Lower leg skin (tissue), 4 donors: ENCODE measurements around the gene USP40. TPM values are rescaled to one million over a fixed set of nuclear protein-coding genes. Genes with fewer than 3 reads are reported as not detected.

Source experiments
- DNase-seq, 2 donors: peaks; one replicate each; pipeline ENCODE4 v3.0.0-alpha.2; 2019; ENCODE audit warnings: low spot score in 2 of 2
- H3K4me3 ChIP-seq: fragments of 200-600 bp; sonication (generic); 2 replicates; pipeline ENCODE4 v1.5.1; 2017; ENCODE audit warnings: mild to moderate bottlenecking, low read depth; ENCODE audit not compliant: poor library complexity, severe bottlenecking
- POLR2A ChIP-seq, 2 donors: fragments of 450-650 bp; IDR thresholded peaks; one replicate each; pipeline ENCODE4 v1.6.1; 2016 to 2017; ENCODE audit warnings: antibody characterized with exemption in 2 of 2, mild to moderate bottlenecking in 1 of 2, moderate library complexity in 1 of 2
- WGBS, 2 donors: methylation state at CpG; one replicate each; pipeline ENCODE4 v1.1.5; 2018; 5-methylcytosine and 5-hydroxymethylcytosine counted together
- intact Hi-C: fragments of 100-400 bp; cut with DNase I; formaldehyde crosslinking; loops from one replicate; pipeline ENCODE4 v1.15.0; 2023; ENCODE audit warnings: low total_unique reads
- total RNA-seq, 4 donors: library from RNA; depleted of rRNA; stranded (reverse); fragments of >200 nt; gene quantifications; one replicate each; pipeline ENCODE4 v1.1.0, GENCODE V29; 2016
- TF ChIP-seq, protein P1 (sequence below), 3 donors: fragments of 450-650 bp; IDR thresholded peaks; one replicate each; pipeline ENCODE4 v1.5.1; 2016; ENCODE audit warnings: antibody characterized with exemption in 3 of 3, mild to moderate bottlenecking in 3 of 3, moderate library complexity in 2 of 3

The USP40 gene, protein sequence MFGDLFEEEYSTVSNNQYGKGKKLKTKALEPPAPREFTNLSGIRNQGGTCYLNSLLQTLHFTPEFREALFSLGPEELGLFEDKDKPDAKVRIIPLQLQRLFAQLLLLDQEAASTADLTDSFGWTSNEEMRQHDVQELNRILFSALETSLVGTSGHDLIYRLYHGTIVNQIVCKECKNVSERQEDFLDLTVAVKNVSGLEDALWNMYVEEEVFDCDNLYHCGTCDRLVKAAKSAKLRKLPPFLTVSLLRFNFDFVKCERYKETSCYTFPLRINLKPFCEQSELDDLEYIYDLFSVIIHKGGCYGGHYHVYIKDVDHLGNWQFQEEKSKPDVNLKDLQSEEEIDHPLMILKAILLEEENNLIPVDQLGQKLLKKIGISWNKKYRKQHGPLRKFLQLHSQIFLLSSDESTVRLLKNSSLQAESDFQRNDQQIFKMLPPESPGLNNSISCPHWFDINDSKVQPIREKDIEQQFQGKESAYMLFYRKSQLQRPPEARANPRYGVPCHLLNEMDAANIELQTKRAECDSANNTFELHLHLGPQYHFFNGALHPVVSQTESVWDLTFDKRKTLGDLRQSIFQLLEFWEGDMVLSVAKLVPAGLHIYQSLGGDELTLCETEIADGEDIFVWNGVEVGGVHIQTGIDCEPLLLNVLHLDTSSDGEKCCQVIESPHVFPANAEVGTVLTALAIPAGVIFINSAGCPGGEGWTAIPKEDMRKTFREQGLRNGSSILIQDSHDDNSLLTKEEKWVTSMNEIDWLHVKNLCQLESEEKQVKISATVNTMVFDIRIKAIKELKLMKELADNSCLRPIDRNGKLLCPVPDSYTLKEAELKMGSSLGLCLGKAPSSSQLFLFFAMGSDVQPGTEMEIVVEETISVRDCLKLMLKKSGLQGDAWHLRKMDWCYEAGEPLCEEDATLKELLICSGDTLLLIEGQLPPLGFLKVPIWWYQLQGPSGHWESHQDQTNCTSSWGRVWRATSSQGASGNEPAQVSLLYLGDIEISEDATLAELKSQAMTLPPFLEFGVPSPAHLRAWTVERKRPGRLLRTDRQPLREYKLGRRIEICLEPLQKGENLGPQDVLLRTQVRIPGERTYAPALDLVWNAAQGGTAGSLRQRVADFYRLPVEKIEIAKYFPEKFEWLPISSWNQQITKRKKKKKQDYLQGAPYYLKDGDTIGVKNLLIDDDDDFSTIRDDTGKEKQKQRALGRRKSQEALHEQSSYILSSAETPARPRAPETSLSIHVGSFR
- total RNA-seq = 10 to 100 TPM; 26.9 to 38.7 (median 37.4) TPM

DNA sequence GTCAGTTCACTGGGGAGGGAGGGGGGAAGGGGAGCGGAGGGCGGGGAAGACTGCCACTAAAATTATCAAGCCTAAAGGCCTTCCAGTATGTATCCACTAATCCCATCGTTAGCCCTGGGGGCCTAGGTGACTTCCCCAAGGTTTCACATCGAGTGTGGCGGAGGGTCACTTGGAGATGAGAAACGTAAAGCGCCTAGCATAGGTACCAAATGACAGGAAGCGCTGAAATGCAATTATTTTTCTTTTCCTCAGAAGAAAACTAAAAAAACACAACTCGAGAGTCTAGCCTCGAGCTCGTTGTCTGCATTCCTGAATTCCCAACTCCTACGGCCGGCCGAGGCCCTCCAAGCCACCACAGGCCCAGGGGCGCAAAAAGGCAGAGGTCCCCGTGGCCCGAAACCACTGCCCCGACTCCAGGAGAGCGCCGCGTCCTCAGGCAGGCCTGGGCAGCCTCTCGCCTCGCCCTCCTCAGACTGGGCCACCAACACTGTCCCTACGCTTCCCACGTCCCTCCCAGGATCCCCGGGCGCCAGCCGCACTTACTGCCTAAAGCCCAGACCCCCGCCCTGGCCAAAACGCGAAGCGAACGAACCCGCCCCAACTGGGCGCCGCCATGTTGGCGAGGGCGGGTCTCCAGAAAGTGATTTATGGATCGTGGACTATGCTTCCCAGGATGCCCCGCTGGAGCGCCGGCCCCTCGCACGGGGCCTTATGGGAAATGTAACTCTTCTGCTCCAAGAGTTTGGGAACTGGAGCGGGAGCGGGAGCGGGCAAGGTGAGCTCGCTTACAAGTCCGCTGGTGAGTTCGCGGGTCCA lies at the start of gene USP40:
TSS of gene USP40 (minus strand) at position 642 of the 816 bp plus-strand sequence. CDS start 1,228 bp downstream, outside the sequence.
- peak; percentile 80 to 95 for DNase-seq
- H3K4me3 ChIP-seq = peak within 1 kb of the TSS; percentile 73
- intact Hi-C loops = no loop called here
- TF ChIP-seq POLR2A (IDR thresholded peaks at IDR 0.05) = peak in 1 of 2 donors; percentile 39
- TF ChIP-seq, protein P1, sequence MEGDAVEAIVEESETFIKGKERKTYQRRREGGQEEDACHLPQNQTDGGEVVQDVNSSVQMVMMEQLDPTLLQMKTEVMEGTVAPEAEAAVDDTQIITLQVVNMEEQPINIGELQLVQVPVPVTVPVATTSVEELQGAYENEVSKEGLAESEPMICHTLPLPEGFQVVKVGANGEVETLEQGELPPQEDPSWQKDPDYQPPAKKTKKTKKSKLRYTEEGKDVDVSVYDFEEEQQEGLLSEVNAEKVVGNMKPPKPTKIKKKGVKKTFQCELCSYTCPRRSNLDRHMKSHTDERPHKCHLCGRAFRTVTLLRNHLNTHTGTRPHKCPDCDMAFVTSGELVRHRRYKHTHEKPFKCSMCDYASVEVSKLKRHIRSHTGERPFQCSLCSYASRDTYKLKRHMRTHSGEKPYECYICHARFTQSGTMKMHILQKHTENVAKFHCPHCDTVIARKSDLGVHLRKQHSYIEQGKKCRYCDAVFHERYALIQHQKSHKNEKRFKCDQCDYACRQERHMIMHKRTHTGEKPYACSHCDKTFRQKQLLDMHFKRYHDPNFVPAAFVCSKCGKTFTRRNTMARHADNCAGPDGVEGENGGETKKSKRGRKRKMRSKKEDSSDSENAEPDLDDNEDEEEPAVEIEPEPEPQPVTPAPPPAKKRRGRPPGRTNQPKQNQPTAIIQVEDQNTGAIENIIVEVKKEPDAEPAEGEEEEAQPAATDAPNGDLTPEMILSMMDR (IDR thresholded peaks at IDR 0.05) = no peak
- 0 to 1% methylated on average over 50 to 51 of the region's 51 CpGs for WGBS, 2 donors

DNA sequence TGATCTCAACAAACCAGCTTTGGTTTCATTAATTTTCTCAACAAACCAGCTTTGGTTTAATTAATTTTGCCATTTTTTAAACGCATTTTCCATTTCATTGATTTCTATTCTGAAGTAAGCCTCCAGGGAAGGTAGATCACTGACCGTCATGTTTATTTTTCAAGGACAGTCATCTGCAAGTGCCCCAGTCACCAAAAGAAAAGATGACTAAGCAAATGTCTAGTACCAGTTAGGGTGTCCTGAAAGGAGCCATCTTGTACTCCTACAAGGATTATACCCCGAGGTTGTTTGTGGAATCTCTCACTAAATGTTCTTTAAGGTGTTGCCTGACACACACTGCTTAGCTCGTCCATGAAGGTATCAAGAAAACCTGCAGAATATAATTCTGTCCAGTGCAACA lies 44.7 kb upstream of the USP40 start:
- WGBS, 2 donors = 78 to 84% methylated on average over 4 of the region's 4 CpGs
- TF ChIP-seq, protein P1 (IDR thresholded peaks at IDR 0.05) = no peak
- TF ChIP-seq POLR2A (IDR thresholded peaks at IDR 0.05) = no peak
- intact Hi-C loops = no loop called here

DNA sequence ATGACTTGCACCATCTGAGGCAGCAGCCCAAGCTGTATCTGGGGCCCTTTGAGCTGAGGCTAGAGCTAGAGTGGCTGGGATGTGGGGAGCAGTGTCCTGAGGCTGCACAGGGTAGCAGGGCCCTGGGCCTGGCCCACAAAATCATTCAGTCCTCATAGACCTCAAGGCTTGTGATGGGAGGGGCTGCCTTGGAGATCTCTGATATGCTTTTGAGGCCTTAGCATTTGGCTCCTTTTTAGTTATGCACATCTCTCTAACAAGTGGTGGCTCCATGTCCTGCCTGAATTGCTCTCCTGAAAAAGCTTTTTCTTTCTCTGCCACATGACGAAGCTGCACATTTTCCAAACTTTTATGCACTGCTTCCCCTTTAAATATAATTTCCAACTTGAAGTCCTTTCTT lies 39.1 kb upstream of the USP40 start:
- TF ChIP-seq, protein P1 (IDR thresholded peaks at IDR 0.05) = no peak
- TF ChIP-seq POLR2A (IDR thresholded peaks at IDR 0.05) = no peak
- WGBS, 2 donors = 88 to 89% methylated on average over 1 of the region's 1 CpG
- intact Hi-C loops = no loop called here
- DNase-seq = no peak
- no peak overlapping the region for H3K4me3 ChIP-seq

More for the DNA sequence above, 44.7 kb upstream of the USP40 start:
- no peak overlapping the region for H3K4me3 ChIP-seq
- DNase-seq = no peak

DNA sequence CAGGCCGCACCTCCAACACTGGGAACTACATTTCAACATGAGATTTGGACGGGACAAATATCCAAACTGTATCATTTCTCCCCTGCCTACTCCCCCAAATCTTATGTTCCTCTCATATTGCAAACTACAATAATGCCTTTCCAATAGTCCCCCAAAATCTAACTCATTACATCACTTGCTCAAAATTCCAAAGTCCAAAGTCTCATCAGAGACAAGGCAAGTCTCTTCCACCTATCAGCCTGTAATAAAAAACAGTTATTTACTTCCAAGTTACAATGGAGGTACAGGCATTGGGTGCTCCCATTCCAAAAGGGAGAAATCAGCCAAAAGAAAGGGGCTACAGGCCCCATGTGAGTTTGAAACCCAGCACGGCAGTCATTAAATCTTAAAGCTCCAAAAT lies 38.2 kb upstream of the USP40 start:
- intact Hi-C loops = no loop called here
- 88 to 92% methylated on average over 3 of the region's 3 CpGs for WGBS, 2 donors
- no peak overlapping the region for H3K4me3 ChIP-seq
- no peak for TF ChIP-seq POLR2A (IDR thresholded peaks at IDR 0.05)
- TF ChIP-seq, protein P1 (IDR thresholded peaks at IDR 0.05) = no peak
- no peak for DNase-seq

DNA sequence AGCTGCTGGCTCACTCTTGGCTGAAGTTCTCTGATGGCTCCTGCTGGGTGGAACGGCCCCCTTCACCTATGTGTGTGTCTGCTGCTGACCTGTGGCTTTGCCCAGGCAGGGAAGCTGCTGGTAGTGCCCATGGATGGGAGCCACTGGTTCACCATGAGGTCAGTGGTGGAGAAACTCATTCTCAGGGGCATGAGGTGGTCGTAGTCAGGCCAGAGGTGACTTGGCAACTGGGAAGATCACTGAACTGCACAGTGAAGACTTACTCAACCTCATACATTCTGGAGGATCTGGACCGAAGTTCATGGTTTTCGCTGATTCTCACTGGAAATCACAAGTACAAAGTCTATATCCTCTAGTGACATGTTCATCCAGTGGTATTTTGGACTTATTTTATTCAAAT lies 36.9 kb upstream of the USP40 start:
- WGBS, 2 donors = 83 to 88% methylated on average over 4 of the region's 4 CpGs
- no peak for DNase-seq
- TF ChIP-seq POLR2A (IDR thresholded peaks at IDR 0.05) = no peak
- TF ChIP-seq, protein P1 (IDR thresholded peaks at IDR 0.05) = no peak
- intact Hi-C loops = no loop called here
- H3K4me3 ChIP-seq = no peak overlapping the region
